Measurements from ENCODE around the gene BRD4.

The BRD4 gene

DNA sequence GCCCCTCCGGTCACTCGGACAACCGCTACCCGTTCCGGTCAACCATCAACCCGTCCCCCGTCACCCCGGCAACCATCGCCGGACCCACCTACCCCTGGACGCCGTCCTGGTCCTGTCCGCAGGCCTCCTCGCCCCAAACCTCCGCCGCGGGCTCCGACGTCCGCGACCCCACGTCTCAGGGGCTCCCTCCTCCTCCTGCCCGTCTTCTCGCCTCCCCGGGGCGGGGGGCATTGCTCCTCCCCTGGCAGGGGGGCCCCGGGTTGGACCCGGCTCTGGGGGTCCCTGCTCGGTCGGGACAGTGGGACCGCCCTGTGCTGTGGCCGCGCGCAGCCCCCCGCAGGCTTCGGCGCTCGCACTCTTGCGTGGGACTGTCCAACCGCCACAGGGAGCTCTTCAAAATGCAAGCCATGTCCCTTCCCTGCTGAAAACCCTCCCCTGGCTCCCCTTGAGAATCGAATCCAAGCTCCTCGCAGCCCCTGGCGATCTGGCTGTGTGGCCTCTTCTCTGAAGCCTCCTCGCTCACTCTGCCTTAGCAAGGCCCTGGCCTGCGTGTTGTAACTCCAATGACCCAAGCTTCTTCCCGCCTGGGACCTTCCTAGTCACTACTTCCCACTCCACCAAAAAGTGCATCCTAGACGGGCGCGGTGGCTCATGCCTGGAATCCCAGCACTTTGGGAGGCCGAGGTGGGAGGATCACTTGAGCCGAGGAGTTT lies 108.5 kb downstream of the BRD4 start:
- peak overlapping the region; percentile 93 for H3K18ac ChIP-seq (ENCODE audit: low read length)

DNA sequence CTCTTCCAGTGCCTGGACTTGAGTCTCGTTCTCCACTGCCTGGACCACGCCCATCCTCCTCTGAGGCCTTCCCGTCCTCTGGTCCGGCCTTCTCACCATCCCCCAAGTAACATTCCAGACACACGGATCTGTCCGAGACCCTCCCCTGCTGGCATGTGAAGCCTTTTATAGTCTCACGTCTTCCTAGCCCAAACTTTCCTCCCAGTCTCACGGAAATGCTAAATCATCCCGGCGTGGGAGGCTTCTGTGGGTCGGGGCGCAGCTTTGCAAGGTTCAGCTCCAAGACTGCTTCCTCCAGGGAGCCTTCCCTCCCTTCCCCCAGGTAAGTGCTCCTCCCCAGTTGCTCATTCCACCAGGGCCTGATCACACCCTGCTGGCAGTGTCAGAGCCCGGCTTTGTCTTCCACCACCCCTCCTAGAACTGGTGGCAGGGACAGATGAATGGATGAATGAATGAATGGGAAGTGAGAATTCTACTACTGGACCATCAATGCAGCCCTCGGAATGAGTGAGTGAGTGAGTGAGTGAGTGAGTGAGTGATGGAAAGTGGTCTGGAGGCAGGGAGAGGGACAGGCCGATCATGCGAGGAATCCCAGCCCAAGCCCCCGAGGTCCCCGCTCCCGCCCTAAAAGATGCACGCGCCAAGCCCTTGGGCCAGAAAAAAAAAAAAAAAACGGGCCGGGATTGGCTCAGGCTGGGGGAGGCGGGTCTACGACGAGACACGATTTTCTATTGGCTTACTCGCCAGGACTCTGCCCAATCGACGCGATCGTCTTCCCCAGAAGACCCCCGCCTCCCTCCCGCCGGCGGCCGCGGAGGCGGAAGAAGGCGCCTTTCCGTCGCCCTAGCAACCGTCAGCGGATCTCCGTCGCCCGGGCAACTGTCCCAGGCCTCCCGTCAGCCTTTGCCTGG lies 109.3 kb downstream of the BRD4 start:
- H3K36me3 ChIP-seq (replicated peaks in 1 of 2; ENCODE audit: control insufficient read depth in 2 of 2, insufficient read depth in 2 of 2, low read length in 2 of 2) = no peaks in the 10 kb centered on the region
- H3K27ac ChIP-seq (replicated peaks; ENCODE audit: low read length) = peak overlapping the region; percentile 97
- peak overlapping the region; percentile 61 for H3K4me2 ChIP-seq (ENCODE audit: insufficient read depth, low read length, poor library complexity, severe bottlenecking)
- H3K14ac ChIP-seq (ENCODE audit: low read length) = no peak overlapping the region
- peak; percentile 98 for DNase-seq (ENCODE audit: low spot score)
- peaks cover 8 to 12% of the 10 kb centered on the region in 2 donors for H3K4me1 ChIP-seq (ENCODE audit: control insufficient read depth in 2 of 2, insufficient read depth in 1 of 2, low read depth in 1 of 2, low read length in 2 of 2)
- no peak overlapping the region for H4K8ac ChIP-seq (ENCODE audit: low read depth, low read length)
- peak overlapping the region; percentile 8 for H2BK12ac ChIP-seq (ENCODE audit: low read length)
- peak overlapping the region; percentile 51 to 78 for H3K4me3 ChIP-seq (ENCODE audit: low read length in 2 of 2)
- H2BK5ac ChIP-seq (ENCODE audit: low read length) = peak overlapping the region; percentile 77
- no peak overlapping the region for H2BK15ac ChIP-seq (ENCODE audit: low read length)
- no peaks in the 10 kb centered on the region for H3K9me3 ChIP-seq (replicated peaks in 1 of 2; ENCODE audit: control insufficient read depth in 2 of 2, insufficient read depth in 1 of 2, low read depth in 1 of 2, low read length in 2 of 2)
- WGBS, 2 donors (ENCODE audit: extremely low coverage in 2 of 2, insufficient read length in 2 of 2, insufficient replicate concordance in 1 of 2) = no CpG with 5 or more reads among the region's 48 CpGs
- H4K91ac ChIP-seq (ENCODE audit: low read depth, low read length, poor library complexity) = no peak overlapping the region
- no peaks in the 10 kb centered on the region for H3K27me3 ChIP-seq (ENCODE audit: control insufficient read depth in 3 of 3, insufficient read depth in 3 of 3, low read depth in 1 of 3, low read length in 3 of 3)
- H2AK5ac ChIP-seq (ENCODE audit: low read depth, low read length) = peak overlapping the region; percentile 3
- peak overlapping the region; percentile 73 for H3K23ac ChIP-seq (ENCODE audit: low read depth, low read length, poor library complexity)
- H2AFZ ChIP-seq (ENCODE audit: low read length) = peak overlapping the region; percentile 96
- H3K9ac ChIP-seq (ENCODE audit: low read depth, low read length, poor library complexity) = peak overlapping the region; percentile 83
- peaks cover 7% of the 10 kb centered on the region for H3K79me1 ChIP-seq (ENCODE audit: low read depth, low read length)
- peak overlapping the region; percentile 1 for H2BK120ac ChIP-seq (ENCODE audit: low read depth, low read length)
- no peak overlapping the region for H3K4ac ChIP-seq (ENCODE audit: low read length)
- H3K18ac ChIP-seq (ENCODE audit: low read length) = peak overlapping the region; percentile 4

More for the DNA sequence above, 108.5 kb downstream of the BRD4 start:
- H3K27ac ChIP-seq (replicated peaks; ENCODE audit: low read length) = peak overlapping the region; percentile 29
- peak overlapping the region; percentile 54 for H2BK15ac ChIP-seq (ENCODE audit: low read length)
- H2BK12ac ChIP-seq (ENCODE audit: low read length) = no peak overlapping the region
- no peak overlapping the region for H2BK120ac ChIP-seq (ENCODE audit: low read depth, low read length)
- peak overlapping the region; percentile 51 to 78 for H3K4me3 ChIP-seq (ENCODE audit: low read length in 2 of 2)
- peak overlapping the region; percentile 73 for H3K23ac ChIP-seq (ENCODE audit: low read depth, low read length, poor library complexity)
- H3K14ac ChIP-seq (ENCODE audit: low read length) = no peak overlapping the region
- WGBS, 2 donors (ENCODE audit: extremely low coverage in 2 of 2, insufficient read length in 2 of 2, insufficient replicate concordance in 1 of 2) = no CpG with 5 or more reads among the region's 51 CpGs
- H4K8ac ChIP-seq (ENCODE audit: low read depth, low read length) = no peak overlapping the region
- peak overlapping the region; percentile 96 for H2AFZ ChIP-seq (ENCODE audit: low read length)
- no peak overlapping the region for H4K91ac ChIP-seq (ENCODE audit: low read depth, low read length, poor library complexity)
- no peak overlapping the region for H3K4ac ChIP-seq (ENCODE audit: low read length)
- H3K27me3 ChIP-seq (ENCODE audit: control insufficient read depth in 3 of 3, insufficient read depth in 3 of 3, low read depth in 1 of 3, low read length in 3 of 3) = no peaks in the 10 kb centered on the region
- peak overlapping the region; percentile 70 for H2BK5ac ChIP-seq (ENCODE audit: low read length)
- H3K4me1 ChIP-seq (ENCODE audit: control insufficient read depth in 2 of 2, insufficient read depth in 1 of 2, low read depth in 1 of 2, low read length in 2 of 2) = peaks cover 8 to 12% of the 10 kb centered on the region in 2 donors
- DNase-seq (ENCODE audit: low spot score) = no peak
- H3K79me1 ChIP-seq (ENCODE audit: low read depth, low read length) = peaks cover 7% of the 10 kb centered on the region
- peak overlapping the region; percentile 68 for H2AK5ac ChIP-seq (ENCODE audit: low read depth, low read length)
- H3K9ac ChIP-seq (ENCODE audit: low read depth, low read length, poor library complexity) = peak overlapping the region; percentile 83
- no peaks in the 10 kb centered on the region for H3K9me3 ChIP-seq (replicated peaks in 1 of 2; ENCODE audit: control insufficient read depth in 2 of 2, insufficient read depth in 1 of 2, low read depth in 1 of 2, low read length in 2 of 2)
- no peaks in the 10 kb centered on the region for H3K36me3 ChIP-seq (replicated peaks in 1 of 2; ENCODE audit: control insufficient read depth in 2 of 2, insufficient read depth in 2 of 2, low read length in 2 of 2)
- peak overlapping the region; percentile 78 for H3K4me2 ChIP-seq (ENCODE audit: insufficient read depth, low read length, poor library complexity, severe bottlenecking)

DNA sequence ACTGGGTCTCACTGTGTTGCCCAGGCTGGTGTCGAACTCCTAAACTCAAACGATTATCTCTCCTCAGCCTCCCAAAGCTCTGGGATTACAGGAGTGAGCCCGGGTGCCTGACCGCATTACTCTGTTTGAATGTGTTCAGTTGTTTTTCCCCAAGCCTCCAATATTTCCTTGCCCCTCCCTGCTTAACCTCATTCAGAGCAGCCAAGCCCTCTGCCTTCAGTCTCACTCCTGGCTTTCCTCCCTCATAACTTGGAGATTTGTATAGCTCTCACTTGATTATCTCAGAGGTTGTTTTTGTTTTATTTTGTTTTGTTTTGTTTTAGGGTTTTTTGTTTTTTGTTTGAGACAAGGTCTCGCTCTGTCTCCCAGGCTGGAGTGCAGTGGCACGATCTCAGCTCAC lies 111.5 kb downstream of the BRD4 start:
- Histone ChIP-seq H2BK12ac (ENCODE audit: low read length) (no peak overlapping the region), H2AK5ac (ENCODE audit: low read depth, low read length) (peak overlapping the region; percentile 84), H2BK120ac (ENCODE audit: low read depth, low read length) (no peak overlapping the region), H2BK5ac (ENCODE audit: low read length) (no peak overlapping the region), H3K4ac (ENCODE audit: low read length) (no peak overlapping the region), H4K91ac (ENCODE audit: low read depth, low read length, poor library complexity) (no peak overlapping the region), H2AFZ (ENCODE audit: low read length) (no peak overlapping the region), H4K8ac (ENCODE audit: low read depth, low read length) (no peak overlapping the region), H3K23ac (ENCODE audit: low read depth, low read length, poor library complexity) (no peak overlapping the region), H3K14ac (ENCODE audit: low read length) (no peak overlapping the region), H3K79me1 (ENCODE audit: low read depth, low read length) (no peaks in the 10 kb centered on the region), H3K4me3 (ENCODE audit: low read length in 2 of 2) (no peak overlapping the region), H3K4me2 (ENCODE audit: insufficient read depth, low read length, poor library complexity, severe bottlenecking) (no peak overlapping the region), H3K27me3 (ENCODE audit: control insufficient read depth in 3 of 3, insufficient read depth in 3 of 3, low read depth in 1 of 3, low read length in 3 of 3) (no peaks in the 10 kb centered on the region), H3K9me3 (replicated peaks in 1 of 2; ENCODE audit: control insufficient read depth in 2 of 2, insufficient read depth in 1 of 2, low read depth in 1 of 2, low read length in 2 of 2) (no peaks in the 10 kb centered on the region), H3K36me3 (replicated peaks in 1 of 2; ENCODE audit: control insufficient read depth in 2 of 2, insufficient read depth in 2 of 2, low read length in 2 of 2) (no peaks in the 10 kb centered on the region), H3K4me1 (ENCODE audit: control insufficient read depth in 2 of 2, insufficient read depth in 1 of 2, low read depth in 1 of 2, low read length in 2 of 2) (peaks cover 5 to 12% of the 10 kb centered on the region in 2 donors), H2BK15ac (ENCODE audit: low read length) (no peak overlapping the region), H3K18ac (ENCODE audit: low read length) (no peak overlapping the region), H3K9ac (ENCODE audit: low read depth, low read length, poor library complexity) (no peak overlapping the region), H3K27ac (replicated peaks; ENCODE audit: low read length) (no peak overlapping the region)
- WGBS, 2 donors (ENCODE audit: extremely low coverage in 2 of 2, insufficient read length in 2 of 2, insufficient replicate concordance in 1 of 2) = no CpG with 5 or more reads among the region's 6 CpGs
- no peak for DNase-seq (ENCODE audit: low spot score)

DNA sequence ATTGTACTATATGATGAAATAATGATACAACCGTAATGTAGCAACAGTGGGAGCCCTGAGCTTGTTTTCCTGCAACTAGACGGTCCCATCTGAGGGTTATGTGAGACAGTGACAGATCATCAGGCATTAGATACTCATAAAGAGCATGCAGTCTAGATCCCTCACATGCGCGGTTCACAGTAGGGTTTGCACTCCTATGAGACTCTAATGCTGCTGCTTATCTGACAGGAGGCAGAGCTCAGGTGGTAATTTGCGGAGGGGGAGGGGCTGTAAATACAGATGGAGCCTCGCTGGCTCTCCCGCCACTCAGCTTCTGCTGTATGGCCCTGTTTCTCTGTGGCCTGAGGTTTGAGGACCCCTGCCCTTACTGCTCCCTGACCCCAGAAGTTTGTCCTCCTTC lies 113.8 kb downstream of the BRD4 start:
- no peak overlapping the region for H3K4me3 ChIP-seq (ENCODE audit: low read length in 2 of 2)
- no peak for DNase-seq (ENCODE audit: low spot score)
- no CpG with 5 or more reads among the region's 7 CpGs for WGBS, 2 donors (ENCODE audit: extremely low coverage in 2 of 2, insufficient read length in 2 of 2, insufficient replicate concordance in 1 of 2)

More for the DNA sequence above, 113.8 kb downstream of the BRD4 start:
- peak overlapping the region; percentile 56 for H3K14ac ChIP-seq (ENCODE audit: low read length)
- no peak overlapping the region for H3K4me2 ChIP-seq (ENCODE audit: insufficient read depth, low read length, poor library complexity, severe bottlenecking)
- H3K23ac ChIP-seq (ENCODE audit: low read depth, low read length, poor library complexity) = no peak overlapping the region
- H4K8ac ChIP-seq (ENCODE audit: low read depth, low read length) = no peak overlapping the region
- H2BK120ac ChIP-seq (ENCODE audit: low read depth, low read length) = no peak overlapping the region
- no peak overlapping the region for H2AK5ac ChIP-seq (ENCODE audit: low read depth, low read length)
- H2BK5ac ChIP-seq (ENCODE audit: low read length) = no peak overlapping the region
- peak overlapping the region; percentile 58 for H2BK12ac ChIP-seq (ENCODE audit: low read length)
- H2BK15ac ChIP-seq (ENCODE audit: low read length) = no peak overlapping the region
- no peaks in the 10 kb centered on the region for H3K27me3 ChIP-seq (ENCODE audit: control insufficient read depth in 3 of 3, insufficient read depth in 3 of 3, low read depth in 1 of 3, low read length in 3 of 3)
- H3K4ac ChIP-seq (ENCODE audit: low read length) = no peak overlapping the region
- peaks cover 1 to 9% of the 10 kb centered on the region in 2 donors for H3K4me1 ChIP-seq (ENCODE audit: control insufficient read depth in 2 of 2, insufficient read depth in 1 of 2, low read depth in 1 of 2, low read length in 2 of 2)
- H2AFZ ChIP-seq (ENCODE audit: low read length) = no peak overlapping the region
- no peak overlapping the region for H3K9ac ChIP-seq (ENCODE audit: low read depth, low read length, poor library complexity)
- H4K91ac ChIP-seq (ENCODE audit: low read depth, low read length, poor library complexity) = no peak overlapping the region
- H3K27ac ChIP-seq (replicated peaks; ENCODE audit: low read length) = no peak overlapping the region
- H3K36me3 ChIP-seq (replicated peaks in 1 of 2; ENCODE audit: control insufficient read depth in 2 of 2, insufficient read depth in 2 of 2, low read length in 2 of 2) = no peaks in the 10 kb centered on the region
- no peaks in the 10 kb centered on the region for H3K9me3 ChIP-seq (replicated peaks in 1 of 2; ENCODE audit: control insufficient read depth in 2 of 2, insufficient read depth in 1 of 2, low read depth in 1 of 2, low read length in 2 of 2)
- no peaks in the 10 kb centered on the region for H3K79me1 ChIP-seq (ENCODE audit: low read depth, low read length)
- H3K18ac ChIP-seq (ENCODE audit: low read length) = no peak overlapping the region
